ENCODE measurements around the gene SYT2.
"Not testable (repeated sequence)": the region's sequence is repeated elsewhere in the genome, so short reads cannot be mapped to it uniquely, and the experiment has no call there.

SYT2 gene

DNA sequence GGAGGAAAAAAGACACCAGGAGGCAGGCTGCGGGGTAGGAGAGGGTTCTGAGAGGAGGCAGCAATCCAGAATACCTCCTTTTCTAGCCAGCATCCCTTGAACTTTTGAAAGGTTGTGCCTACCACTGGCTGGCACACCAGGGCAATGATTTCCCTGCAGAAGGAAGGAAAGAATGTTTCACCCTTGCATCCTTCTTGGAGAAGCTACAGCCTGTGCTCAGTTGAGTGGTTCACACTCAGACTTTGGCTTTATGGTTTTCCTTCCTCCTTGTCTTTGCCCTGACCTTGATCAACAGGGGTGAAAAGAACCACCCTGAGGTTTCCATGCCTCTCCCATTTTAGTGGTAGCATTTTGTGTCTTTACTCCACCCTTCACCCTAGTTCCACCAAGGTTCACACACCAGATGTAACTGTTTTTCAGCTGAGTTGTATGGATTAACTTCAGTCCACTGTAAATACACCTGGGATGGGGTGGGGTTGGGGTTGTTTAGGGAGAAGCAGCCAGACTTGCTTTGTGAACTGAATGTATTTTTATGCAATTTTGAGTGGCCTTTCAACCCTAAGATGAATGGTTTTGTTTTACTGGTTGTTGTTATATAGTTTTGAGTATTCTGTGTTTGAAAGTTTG, 122.3 kb downstream of the SYT2 start:
- H3K4me3 ChIP-seq (ENCODE audit: low read depth, low read length), result no peak overlapping the region
- TF ChIP-seq, protein P1, sequence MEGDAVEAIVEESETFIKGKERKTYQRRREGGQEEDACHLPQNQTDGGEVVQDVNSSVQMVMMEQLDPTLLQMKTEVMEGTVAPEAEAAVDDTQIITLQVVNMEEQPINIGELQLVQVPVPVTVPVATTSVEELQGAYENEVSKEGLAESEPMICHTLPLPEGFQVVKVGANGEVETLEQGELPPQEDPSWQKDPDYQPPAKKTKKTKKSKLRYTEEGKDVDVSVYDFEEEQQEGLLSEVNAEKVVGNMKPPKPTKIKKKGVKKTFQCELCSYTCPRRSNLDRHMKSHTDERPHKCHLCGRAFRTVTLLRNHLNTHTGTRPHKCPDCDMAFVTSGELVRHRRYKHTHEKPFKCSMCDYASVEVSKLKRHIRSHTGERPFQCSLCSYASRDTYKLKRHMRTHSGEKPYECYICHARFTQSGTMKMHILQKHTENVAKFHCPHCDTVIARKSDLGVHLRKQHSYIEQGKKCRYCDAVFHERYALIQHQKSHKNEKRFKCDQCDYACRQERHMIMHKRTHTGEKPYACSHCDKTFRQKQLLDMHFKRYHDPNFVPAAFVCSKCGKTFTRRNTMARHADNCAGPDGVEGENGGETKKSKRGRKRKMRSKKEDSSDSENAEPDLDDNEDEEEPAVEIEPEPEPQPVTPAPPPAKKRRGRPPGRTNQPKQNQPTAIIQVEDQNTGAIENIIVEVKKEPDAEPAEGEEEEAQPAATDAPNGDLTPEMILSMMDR (IDR thresholded peaks at IDR 0.05; ENCODE audit: borderline replicate concordance, insufficient read depth, low read depth, low read length), result no peak

DNA sequence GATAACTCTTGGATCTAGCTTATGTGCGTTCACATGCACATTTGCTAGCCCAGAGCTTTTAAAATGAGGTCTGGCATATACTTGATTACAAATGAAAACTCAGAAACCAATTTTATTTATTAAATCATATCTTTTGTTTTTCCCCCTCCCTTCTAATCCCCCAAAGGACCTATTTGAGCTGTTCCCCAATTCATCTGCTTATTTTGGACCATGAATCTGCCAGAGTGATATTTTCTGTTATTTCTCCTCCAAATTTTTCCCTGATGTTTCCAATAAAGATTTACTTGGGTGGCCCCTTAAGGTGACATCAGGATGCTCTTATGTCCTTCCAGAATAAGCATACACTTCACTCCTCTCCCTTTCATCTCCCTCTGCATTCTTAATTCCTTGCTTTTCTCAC, 123.4 kb downstream of the SYT2 start:
- no peak overlapping the region for H3K4me3 ChIP-seq (ENCODE audit: low read depth, low read length)
- TF ChIP-seq, protein P1 (IDR thresholded peaks at IDR 0.05; ENCODE audit: borderline replicate concordance, insufficient read depth, low read depth, low read length), result no peak

DNA sequence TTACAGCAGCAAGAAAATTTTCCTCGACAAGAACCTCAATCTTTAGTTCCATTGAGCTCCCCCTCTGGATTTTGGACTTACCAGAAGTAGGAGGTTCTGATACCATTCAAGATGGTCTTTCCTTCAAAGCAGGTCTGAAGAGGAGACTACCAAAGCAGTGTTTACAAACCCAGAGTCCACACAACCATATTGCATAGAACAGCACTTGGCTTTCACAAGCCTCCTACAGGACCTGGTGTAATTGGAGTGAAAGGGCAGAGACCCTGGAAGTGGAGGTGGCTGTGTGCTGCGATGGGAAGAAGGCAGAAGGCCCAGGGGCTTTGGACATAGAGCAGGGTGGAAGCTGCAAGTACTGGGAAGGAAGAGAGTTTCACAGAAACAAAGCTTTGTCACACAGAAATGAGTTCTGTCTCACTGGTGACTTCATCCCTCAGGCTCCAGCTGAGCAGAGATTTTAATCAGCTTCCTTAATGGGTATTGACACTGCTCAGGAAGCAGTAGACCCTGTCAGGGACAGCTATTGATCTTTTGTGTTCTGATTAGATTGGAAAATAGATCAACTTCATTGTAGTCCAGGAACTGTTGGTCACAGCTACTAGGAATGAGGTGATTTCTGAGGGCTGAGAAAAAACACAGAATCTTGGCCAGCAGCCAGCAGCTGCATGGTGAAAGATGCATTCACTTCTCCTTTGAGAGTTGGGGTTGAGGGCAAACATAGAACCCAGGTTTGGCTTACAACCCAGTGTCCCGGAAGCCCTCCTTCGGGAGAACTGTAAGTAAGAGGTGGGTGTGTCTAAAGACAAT, 124.0 kb downstream of the SYT2 start:
- TF ChIP-seq, protein P1 (IDR thresholded peaks at IDR 0.05; ENCODE audit: borderline replicate concordance, insufficient read depth, low read depth, low read length), result no peak
- no peak overlapping the region for H3K4me3 ChIP-seq (ENCODE audit: low read depth, low read length)

DNA sequence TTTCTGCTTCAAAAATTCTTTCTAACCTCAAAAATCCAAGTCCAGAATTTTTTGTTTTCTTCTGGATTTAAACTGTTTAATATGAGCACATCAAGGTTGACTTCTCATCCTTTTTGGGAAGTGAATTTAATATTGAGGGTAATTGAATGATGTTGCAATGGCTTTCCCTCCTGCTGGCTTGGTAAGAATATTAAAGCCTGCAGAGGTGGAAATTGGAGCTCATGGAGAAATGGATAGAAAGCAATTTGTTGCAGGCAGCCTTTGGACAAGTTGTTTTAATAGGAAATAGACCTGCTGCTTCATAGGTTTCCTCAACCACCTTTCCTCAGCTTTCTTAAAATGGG, 124.7 kb downstream of the SYT2 start:
- H3K4me3 ChIP-seq (ENCODE audit: low read depth, low read length), result no peak overlapping the region
- TF ChIP-seq, protein P1 (IDR thresholded peaks at IDR 0.05; ENCODE audit: borderline replicate concordance, insufficient read depth, low read depth, low read length), result no peak

DNA sequence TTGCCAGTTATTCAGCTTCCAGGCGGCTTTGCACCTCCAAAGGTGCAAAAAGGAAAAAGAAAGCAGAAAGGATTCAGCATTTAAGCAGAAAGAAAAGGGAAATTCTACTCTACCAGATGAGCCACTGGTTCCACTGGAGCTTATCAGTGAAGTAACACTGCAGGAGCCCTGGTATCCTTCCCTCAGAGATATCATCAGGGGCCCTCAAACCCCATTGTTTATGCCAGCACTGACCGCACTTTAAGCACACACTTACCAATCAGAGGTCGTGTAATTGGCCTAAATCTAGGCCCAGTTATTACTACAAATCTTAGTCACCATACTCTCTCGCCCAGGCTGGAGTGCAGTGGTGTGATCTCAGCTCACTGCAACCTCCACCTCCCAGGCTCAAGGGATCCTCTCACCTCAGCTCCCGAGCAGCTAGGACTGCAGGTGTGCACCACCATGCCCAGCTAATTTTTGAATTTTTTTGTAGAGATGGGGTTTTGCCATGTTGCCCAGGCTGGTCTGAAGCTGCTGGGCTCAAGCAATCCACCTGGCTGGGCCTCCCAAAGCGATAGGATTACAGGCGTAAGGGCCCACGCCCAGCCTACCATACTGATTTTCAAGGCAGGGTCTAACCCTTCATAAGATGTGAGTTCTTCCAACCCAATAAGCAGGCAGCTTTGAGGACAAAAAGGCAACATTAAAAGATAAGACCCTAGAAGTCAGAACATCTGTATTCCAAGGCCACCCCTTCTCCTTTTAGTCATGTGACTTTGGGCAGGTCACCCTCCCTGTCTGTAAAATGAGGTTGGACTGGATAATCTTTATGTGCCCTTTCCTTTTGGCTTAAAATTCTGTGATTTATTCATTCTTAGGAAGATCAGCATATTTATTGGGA, 125.3 kb downstream of the SYT2 start:
- TF ChIP-seq, protein P1 (IDR thresholded peaks at IDR 0.05; ENCODE audit: borderline replicate concordance, insufficient read depth, low read depth, low read length), result no peak

DNA sequence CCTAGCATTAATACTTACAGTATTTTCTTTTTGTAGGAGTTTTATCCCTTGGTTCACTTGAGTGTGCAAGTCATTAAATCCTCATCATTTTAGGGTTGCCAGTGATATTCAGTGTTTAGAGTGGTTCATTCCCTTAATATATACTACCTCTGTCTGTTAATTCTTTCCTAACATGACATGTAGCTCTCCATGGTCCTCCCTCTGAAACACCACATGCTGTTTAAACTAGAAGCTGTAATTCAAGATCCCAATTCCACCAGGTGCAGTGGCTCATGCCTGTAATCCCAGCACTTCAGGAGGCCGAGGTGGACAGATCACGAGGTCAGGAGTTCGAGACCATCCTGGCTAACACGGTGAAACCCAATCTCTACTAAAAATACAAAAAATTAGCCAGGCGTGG, 127.9 kb downstream of the SYT2 start:
- not testable (repeated sequence) for H3K4me3 ChIP-seq (ENCODE audit: low read depth, low read length)

More for the DNA sequence above, 125.3 kb downstream of the SYT2 start:
- H3K4me3 ChIP-seq (ENCODE audit: low read depth, low read length), result no peak overlapping the region

DNA sequence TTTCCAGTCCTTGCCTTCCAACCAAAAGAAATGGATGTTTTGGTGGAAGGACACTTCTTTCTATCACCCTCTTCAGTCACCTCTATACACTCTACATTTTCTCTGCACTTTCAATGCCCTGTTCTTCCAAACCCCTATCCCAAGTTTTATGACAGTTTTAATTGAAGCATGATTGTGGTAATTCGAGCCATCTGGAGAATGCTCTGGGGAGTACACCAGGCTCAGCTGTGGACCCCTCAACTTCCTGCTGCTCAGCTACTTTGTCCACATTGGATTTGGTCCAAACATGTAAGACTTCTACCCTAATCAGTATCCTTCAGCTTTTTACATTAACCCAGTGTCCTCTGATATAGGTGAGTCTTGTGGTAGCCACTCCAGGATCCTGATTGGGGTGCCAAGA, 129.6 kb downstream of the SYT2 start:
- TF ChIP-seq, protein P1 (IDR thresholded peaks at IDR 0.05; ENCODE audit: borderline replicate concordance, insufficient read depth, low read depth, low read length), result no peak
- H3K4me3 ChIP-seq (ENCODE audit: low read depth, low read length), result no peak overlapping the region

Data from GM12875 (cell line).